ENCODE data around the gene COL5A1.
A peak's percentile ranks its signal among the peaks of the same experiment; 100 is the strongest.

Gene COL5A1

GRCh38 chr9:134759913-134760312 is 118.3 kb downstream of the COL5A1 start:
- no peak for TF ChIP-seq CTCF (IDR thresholded peaks at IDR 0.05; ENCODE audit: control extremely low read depth, extremely low read depth, low read depth, missing control alignments)
- POLR2A ChIA-PET = no interaction called here
- no peak for DNase-seq (ENCODE audit: extremely low spot score)
- CTCF ChIA-PET = no interaction called here

DNA sequence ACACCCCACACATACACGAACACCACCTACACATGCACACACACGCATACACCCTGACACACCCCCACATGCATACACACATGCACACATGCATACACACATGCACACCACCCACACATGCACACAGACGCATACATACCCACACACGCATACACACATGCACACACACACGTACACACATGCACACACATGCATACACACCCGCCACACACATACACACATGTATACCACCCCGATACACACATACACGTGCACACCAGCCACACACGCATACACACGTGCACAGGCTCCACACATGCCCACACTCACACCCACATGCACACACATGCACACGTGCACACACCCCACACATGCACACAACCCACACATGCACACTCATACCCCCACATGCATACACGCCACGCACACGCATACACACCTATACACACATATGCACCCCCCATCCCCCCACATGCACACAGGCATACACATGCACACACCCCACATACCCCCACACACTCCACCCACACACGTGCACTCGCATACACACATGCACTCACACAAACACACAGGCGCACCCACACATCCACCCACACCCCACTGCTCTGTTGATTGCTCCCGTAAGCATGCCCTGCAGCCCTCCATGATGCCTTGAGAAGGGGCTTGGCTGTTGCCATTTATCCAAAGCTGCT is 119.3 kb downstream of the COL5A1 start:
- no peak for TF ChIP-seq CTCF (IDR thresholded peaks at IDR 0.05; ENCODE audit: control extremely low read depth, extremely low read depth, low read depth, missing control alignments)
- ChIA-PET CTCF (interaction anchor here (1.5 kb wide), 1 partner anchor 18 kb away, joined by 3 read pairs; no protein-coding TSS in a partner anchor), POLR2A (no interaction called here)
- DNase-seq (ENCODE audit: extremely low spot score) = no peak

DNA sequence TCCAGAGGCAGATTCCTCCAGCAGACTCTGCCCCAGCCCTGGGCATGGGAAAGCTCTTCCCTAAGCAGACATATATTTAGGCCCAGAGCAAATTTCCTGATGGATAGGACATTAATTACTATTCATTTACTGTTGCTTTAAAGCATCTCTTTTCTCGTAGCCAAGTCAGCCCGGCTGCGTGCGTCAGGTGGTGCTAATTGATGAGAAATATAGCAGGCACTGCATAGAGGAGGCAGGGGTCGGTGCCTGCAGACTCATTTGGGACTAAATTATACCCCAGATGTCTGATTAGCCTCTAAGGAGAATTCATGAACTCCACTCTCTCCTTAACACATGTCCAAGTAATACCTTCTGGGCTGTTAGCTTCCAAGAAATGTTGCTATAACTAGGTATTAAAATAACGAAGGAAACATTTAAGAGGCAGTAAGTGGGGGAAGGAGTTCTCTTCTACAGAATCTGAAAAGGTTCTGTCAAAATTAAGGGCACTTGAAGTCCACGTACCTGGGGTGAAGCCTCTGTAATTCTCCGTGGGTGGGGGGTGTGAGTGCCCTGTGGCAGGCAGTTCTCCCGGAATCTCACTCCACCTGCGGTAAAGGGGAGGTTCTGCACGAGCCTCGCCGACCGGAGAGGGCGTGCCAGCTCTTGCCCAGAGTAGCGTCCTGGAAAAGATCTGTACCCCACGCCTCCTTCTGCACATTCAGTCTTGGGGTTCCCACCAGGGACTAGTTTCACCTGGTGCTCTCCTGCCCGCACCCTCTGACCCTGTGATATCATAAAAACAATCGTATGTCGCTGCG is 123.1 kb downstream of the COL5A1 start:
- no peak for DNase-seq (ENCODE audit: extremely low spot score)
- POLR2A ChIA-PET = no interaction called here
- CTCF ChIA-PET = no interaction called here
- TF ChIP-seq CTCF (IDR thresholded peaks at IDR 0.05; ENCODE audit: control extremely low read depth, extremely low read depth, low read depth, missing control alignments) = no peak

DNA sequence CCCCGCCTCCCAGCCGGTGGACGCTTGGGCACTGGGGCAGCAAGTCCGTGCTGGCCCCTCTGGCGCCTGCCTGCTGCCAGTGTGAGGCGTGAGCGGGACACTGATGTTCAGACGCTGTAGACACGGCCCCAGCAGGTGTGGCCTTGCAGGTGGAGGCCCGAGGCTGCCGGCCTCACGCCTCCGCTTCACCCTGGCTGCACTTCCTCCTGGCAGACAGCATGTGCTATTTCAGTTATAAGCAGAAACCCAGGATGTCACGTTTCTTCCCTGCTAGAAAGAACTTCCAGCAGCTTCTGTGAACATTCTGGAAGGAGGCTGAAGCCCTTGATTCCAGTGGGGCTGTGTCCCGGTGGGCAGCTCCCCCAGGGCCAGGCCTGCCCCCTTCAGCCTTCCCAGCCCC is 124.2 kb downstream of the COL5A1 start:
- CTCF ChIA-PET = interaction anchor here (1.1 kb wide), 1 partner anchor 21 kb away, joined by 3 read pairs; no protein-coding TSS in a partner anchor

GRCh38 chr9:134766587-134766986 is 125.0 kb downstream of the COL5A1 start:
- no peak for DNase-seq (ENCODE audit: extremely low spot score)
- no peak for TF ChIP-seq CTCF (IDR thresholded peaks at IDR 0.05; ENCODE audit: control extremely low read depth, extremely low read depth, low read depth, missing control alignments)
- ChIA-PET CTCF (interaction anchor here (1.1 kb wide), 2 partner anchors 20 to 21 kb away, joined by 3 read pairs; no protein-coding TSS in a partner anchor), POLR2A (no interaction called here)

More for the DNA sequence above, 124.2 kb downstream of the COL5A1 start:
- POLR2A ChIA-PET = no interaction called here
- no peak for TF ChIP-seq CTCF (IDR thresholded peaks at IDR 0.05; ENCODE audit: control extremely low read depth, extremely low read depth, low read depth, missing control alignments)
- peak; percentile 73 for DNase-seq (ENCODE audit: extremely low spot score)

GRCh38 chr9:134768332-134768708 is 126.7 kb downstream of the COL5A1 start:
- POLR2A ChIA-PET = no interaction called here
- CTCF ChIA-PET = interaction anchor here (1.3 kb wide), 1 partner anchor 71 kb away, joined by 3 read pairs; no protein-coding TSS in a partner anchor
- DNase-seq (ENCODE audit: extremely low spot score) = no peak
- TF ChIP-seq CTCF (IDR thresholded peaks at IDR 0.05; ENCODE audit: control extremely low read depth, extremely low read depth, low read depth, missing control alignments) = no peak
